Muscle layer of colon (tissue), 2 donors: Measurements from ENCODE around the gene RYR2.

Experiments used
- H3K27ac ChIP-seq: one replicate; pipeline ENCODE4 v1.7.0; 2013; ENCODE audit warnings: low read depth, mild to moderate bottlenecking, low read length, moderate library complexity
- H3K27me3 ChIP-seq, 2 donors: one replicate each; pipeline ENCODE4 v1.7.0; 2013; ENCODE audit warnings: low read length in 2 of 2, mild to moderate bottlenecking in 2 of 2; ENCODE audit not compliant: insufficient read depth in 2 of 2, control insufficient read depth in 1 of 2
- H3K36me3 ChIP-seq: one replicate; pipeline ENCODE4 v1.7.0; 2013; ENCODE audit warnings: mild to moderate bottlenecking, low read length; ENCODE audit not compliant: insufficient read depth
- H3K4me1 ChIP-seq: one replicate; pipeline ENCODE4 v1.7.0; 2013; ENCODE audit warnings: mild to moderate bottlenecking, low read length; ENCODE audit not compliant: insufficient read depth
- H3K4me3 ChIP-seq, 2 donors: one replicate each; pipeline ENCODE4 v1.7.0; 2013; ENCODE audit warnings: low read length in 2 of 2, low read depth in 1 of 2, mild to moderate bottlenecking in 1 of 2, moderate library complexity in 1 of 2
- H3K9ac ChIP-seq: one replicate; pipeline ENCODE4 v1.7.0; 2013; ENCODE audit warnings: low read length
- H3K9me3 ChIP-seq: one replicate; pipeline ENCODE4 v1.7.0; 2013; ENCODE audit warnings: mild to moderate bottlenecking, low read length
- donor health status: abdominal sarcoma.
- donor health status: Adenocarcinoma of cecum.

RYR2 gene

GRCh38 chr1:237873487-237874211, 831.7 kb downstream of the RYR2 start:
- no peak overlapping the region for H3K9ac ChIP-seq
- H3K4me1 ChIP-seq: no peaks in the 10 kb centered on the region
- H3K36me3 ChIP-seq: no peaks in the 10 kb centered on the region
- no peak overlapping the region for H3K4me3 ChIP-seq
- H3K27ac ChIP-seq: no peak overlapping the region
- no peaks in the 10 kb centered on the region for H3K27me3 ChIP-seq
- no peaks in the 10 kb centered on the region for H3K9me3 ChIP-seq

- Histone ChIP-seq H3K27me3 (no peaks in the 10 kb centered on the region), H3K36me3 (no peaks in the 10 kb centered on the region), H3K4me1 (no peaks in the 10 kb centered on the region), H3K27ac (no peak overlapping the region), H3K9me3 (no peaks in the 10 kb centered on the region), H3K4me3 (no peak overlapping the region), H3K9ac (no peak overlapping the region)
Observed at GRCh38 chr1:237875291-237875690, 833.3 kb downstream of the RYR2 start.

GRCh38 chr1:237877631-237878030, 835.6 kb downstream of the RYR2 start:
- Histone ChIP-seq H3K27me3 (no peaks in the 10 kb centered on the region), H3K9ac (no peak overlapping the region), H3K4me1 (no peaks in the 10 kb centered on the region), H3K27ac (no peak overlapping the region), H3K36me3 (no peaks in the 10 kb centered on the region), H3K4me3 (no peak overlapping the region), H3K9me3 (no peaks in the 10 kb centered on the region)

- H3K9me3 ChIP-seq: no peaks in the 10 kb centered on the region
- no peaks in the 10 kb centered on the region for H3K4me1 ChIP-seq
- H3K27me3 ChIP-seq: no peaks in the 10 kb centered on the region
- no peak overlapping the region for H3K4me3 ChIP-seq
- no peaks in the 10 kb centered on the region for H3K36me3 ChIP-seq
- H3K27ac ChIP-seq: no peak overlapping the region
- no peak overlapping the region for H3K9ac ChIP-seq
Observed at GRCh38 chr1:237878406-237878805, 836.4 kb downstream of the RYR2 start.

- H3K36me3 ChIP-seq: no peaks in the 10 kb centered on the region
- no peak overlapping the region for H3K9ac ChIP-seq
- no peaks in the 10 kb centered on the region for H3K9me3 ChIP-seq
- H3K27me3 ChIP-seq: no peaks in the 10 kb centered on the region
- H3K27ac ChIP-seq: no peak overlapping the region
- H3K4me3 ChIP-seq: no peak overlapping the region
- H3K4me1 ChIP-seq: no peaks in the 10 kb centered on the region
Observed at GRCh38 chr1:237879195-237879594, 837.2 kb downstream of the RYR2 start.
